HG03095 (cell line): Measurements from ENCODE around the gene PTGS1.
"Not testable (repeated sequence)": the region's sequence is repeated elsewhere in the genome, so short reads cannot be mapped to it uniquely, and the experiment has no call there.

Source experiments
- ATAC-seq: cut with Tn5 transposase; IDR thresholded peaks from one replicate; pipeline ENCODE4 v1.9.1; 2021; ENCODE audit warnings: moderate library complexity; ENCODE audit not compliant: unreplicated experiment

Gene PTGS1

DNA sequence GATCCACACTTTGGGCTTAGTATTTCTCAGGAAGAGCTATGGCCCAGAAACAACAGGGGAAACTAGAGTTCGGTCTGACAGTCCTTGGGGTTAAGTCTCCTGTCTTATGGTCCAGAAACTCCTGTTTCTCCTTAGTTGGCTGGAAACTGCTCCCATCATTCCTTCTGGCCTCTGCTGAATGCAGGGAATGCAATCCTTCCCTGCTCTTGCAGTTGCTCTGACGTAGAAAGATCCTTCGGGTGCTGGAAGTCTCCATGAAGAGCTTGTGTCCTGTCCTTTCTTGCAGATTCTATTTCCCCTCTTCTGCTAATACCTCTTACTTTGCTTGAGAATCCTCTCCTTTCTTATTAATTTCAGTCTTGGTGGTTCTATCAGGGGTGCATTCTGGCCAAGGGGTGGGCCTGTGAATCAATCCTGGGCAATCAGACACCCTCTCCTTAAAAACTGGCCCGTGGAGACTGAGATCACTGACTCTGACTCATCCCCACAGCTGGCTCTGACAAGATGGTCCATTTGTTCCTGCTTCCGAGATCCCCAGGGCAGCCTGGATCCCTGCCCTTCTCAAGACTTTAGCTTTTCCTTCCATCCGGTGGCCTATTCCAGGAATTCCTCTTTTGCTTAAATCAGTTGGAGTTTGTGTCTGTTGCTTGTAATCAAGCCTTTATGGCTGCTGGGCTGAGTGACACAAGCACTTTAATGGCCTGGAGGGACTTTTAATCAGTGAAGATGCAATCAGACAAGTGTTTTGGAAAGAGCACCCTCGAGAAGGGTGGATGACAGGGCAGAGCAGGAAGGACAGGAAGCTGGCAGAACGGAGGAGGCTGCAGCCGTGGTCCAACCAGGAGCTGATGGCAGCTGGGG lies 23.7 kb downstream of the PTGS1 start:
- no peak for ATAC-seq

GRCh38 chr9:122396614-122397148 lies 25.9 kb downstream of the PTGS1 start:
- ATAC-seq, result no peak

GRCh38 chr9:122397749-122398148 lies 26.9 kb downstream of the PTGS1 start:
- no peak for ATAC-seq

DNA sequence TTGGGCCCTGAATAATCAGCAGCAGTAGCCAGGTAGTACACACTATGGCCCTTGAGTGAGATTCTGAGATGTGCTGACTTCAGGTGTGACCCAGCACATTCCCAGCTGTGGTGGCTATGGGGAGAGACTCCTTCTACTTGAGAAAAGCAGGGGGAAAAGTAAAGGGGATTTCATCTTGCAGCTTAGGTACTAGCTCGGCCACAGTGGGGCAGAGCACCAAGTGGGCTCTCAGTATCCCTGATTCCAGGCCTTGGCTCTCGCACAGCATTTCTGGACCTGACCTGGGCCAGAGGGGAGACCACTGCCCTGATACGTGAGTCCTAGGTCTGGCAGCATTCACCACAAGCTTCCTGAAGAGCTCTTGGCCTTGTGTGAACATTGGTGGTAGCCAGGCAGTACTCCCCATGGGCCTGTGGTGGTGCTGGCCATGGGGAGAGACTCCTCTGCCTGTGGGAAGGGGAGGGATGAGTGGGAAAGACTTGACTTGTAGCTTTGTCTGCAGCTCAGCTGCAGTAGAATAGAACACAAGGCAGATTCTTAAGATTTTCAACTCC lies 27.6 kb downstream of the PTGS1 start:
- no peak for ATAC-seq

- no peak for ATAC-seq
Observed at GRCh38 chr9:122401896-122402295, 31.1 kb downstream of the PTGS1 start.

GRCh38 chr9:122402403-122402871 lies 31.6 kb downstream of the PTGS1 start:
- ATAC-seq, result no peak

- no peak for ATAC-seq
Observed at GRCh38 chr9:122402874-122403273, 32.0 kb downstream of the PTGS1 start.

DNA sequence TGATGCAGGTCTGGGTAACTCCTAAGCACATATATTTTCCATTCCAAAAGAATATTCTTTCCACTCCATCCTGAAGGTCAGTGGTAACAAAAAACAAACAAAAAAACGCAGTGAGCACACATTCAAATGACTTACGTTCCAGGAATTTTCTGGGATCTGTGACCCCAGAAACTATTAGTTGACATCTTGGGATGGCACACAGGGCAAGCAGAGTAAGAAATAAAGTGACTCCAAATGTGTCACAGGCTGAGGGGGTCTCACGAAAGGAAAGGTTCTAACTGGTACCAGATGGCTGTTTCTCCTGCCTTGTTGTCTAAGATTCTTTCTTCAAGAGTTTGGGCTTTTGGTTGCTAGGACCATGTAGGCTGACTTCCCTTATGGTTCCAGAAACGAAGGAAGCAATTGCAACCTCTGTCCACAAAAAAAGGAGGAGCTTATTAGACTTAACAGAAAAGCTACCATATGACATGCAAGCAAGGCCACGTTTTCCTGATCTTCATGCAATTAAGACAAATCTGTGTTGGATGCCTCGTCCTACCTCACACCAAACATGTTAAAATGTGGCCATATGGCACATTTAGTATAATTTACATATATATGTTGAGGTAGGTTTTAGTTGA lies 32.7 kb downstream of the PTGS1 start:
- ATAC-seq, result no peak

GRCh38 chr9:122405304-122406069 lies 34.7 kb downstream of the PTGS1 start:
- ATAC-seq, result not testable (repeated sequence)

GRCh38 chr9:122406070-122406890 lies 35.5 kb downstream of the PTGS1 start:
- ATAC-seq, result no peak

DNA sequence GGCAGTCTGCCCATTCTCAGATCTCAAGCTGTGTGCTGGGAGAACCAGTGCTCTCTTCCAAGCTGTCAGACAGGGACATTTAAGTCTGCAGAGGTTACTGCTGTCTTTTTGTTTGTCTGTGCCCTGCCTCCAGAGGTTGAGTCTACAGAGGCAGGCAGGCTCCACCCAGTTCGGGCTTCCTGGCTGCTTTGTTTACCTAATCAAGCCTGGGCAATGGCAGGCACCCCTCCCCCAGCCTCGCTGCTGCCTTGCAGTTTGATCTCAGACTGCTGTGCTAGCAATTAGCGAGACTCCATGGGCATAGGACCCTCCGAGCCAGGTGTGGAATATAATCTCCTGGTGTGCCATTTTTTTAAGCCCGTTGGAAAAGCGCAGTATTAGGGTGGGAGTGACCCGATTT lies 43.3 kb downstream of the PTGS1 start:
- ATAC-seq, result not testable (repeated sequence)

DNA sequence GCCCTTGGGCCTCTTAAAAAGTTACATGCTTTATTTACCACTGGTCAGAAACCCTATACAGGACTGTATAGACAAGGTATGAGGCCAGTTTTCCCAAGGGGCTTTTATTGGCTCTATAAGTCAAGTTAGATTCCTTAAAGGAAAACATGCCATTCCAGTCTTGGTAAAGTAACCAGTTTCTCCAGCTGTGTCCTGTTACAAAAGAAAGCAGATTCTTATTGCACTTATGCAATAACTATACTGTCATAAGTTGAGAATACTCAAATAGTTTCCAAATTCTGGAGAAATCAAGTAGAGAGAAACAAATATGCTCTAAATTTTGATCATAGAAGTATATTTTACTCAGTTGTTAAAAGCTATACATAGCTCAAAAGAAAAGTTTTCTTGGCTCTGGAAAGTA lies 47.2 kb downstream of the PTGS1 start:
- ATAC-seq, result no peak

DNA sequence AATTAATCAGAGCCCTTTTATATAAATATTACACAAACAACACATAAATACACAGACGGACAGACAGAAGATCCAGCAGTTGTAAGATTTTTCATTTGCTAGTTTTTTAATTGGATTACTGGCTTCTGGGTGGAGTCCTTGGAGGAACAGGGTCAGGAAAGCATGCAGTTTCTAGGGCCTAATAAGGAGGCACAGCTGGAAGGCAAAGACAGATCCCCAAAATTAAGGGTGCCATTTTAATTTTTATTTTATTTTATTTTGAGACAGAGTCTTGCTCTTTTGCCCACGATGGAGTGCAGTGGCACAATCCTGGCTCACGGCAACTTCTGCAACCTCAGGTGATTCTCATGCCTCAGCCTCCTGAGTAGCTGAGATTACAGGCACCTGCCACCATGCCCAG lies 49.5 kb downstream of the PTGS1 start:
- no peak for ATAC-seq

- no peak for ATAC-seq
Observed at GRCh38 chr9:122425087-122425486, 54.3 kb downstream of the PTGS1 start.

DNA sequence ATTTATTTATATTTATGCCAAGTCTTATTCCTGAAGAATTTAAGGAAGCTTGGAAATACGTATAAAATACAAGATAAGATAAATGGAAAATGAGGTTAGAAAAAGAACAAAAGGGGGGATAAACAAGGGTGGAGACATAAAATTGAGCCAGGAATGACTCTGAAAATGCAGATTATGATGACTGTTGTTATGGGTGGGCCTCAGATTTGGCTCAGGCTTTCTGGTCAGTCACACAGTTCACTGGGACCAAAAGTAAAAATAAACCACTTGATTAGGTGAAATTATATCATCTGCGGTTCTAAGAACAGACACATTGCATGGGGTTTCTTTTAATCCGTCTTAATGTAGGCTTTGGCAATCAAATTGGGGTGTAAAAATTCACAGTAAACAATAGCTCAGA lies 55.9 kb downstream of the PTGS1 start:
- no peak for ATAC-seq

GRCh38 chr9:122442568-122442967 lies 71.7 kb downstream of the PTGS1 start:
- ATAC-seq, result no peak

GRCh38 chr9:122444041-122444733 lies 73.4 kb downstream of the PTGS1 start:
- no peak for ATAC-seq
